Fibroblast of mammary gland (primary cell): Measurements from ENCODE around the gene NUDT4B.
"Not testable (repeated sequence)": the region's sequence is repeated elsewhere in the genome, so short reads cannot be mapped to it uniquely, and the experiment has no call there.

Experiments used
- DNase-seq: peaks from one replicate; pipeline ENCODE4 v3.0.0-alpha.2; 2010; ENCODE audit warnings: low read depth
- H3K4me3 ChIP-seq: 2 replicates; pipeline ENCODE4 v1.5.1; 2011; ENCODE audit warnings: low read depth, mild to moderate bottlenecking, low read length, moderate library complexity; ENCODE audit not compliant: control insufficient read depth

The NUDT4B gene

GRCh38 chr1:148733585-148734310 is 14.8 kb upstream of the NUDT4B start:
- DNase-seq, H3K4me3 ChIP-seq: not testable (repeated sequence)

GRCh38 chr1:148734311-148734662 is 14.3 kb upstream of the NUDT4B start:
- not testable (repeated sequence) for DNase-seq, H3K4me3 ChIP-seq

- not testable (repeated sequence) for DNase-seq, H3K4me3 ChIP-seq
These were observed 13.0 kb upstream of the NUDT4B start for GRCh38 chr1:148735538-148735937.

- not testable (repeated sequence) for DNase-seq, H3K4me3 ChIP-seq
These were observed 9.9 kb upstream of the NUDT4B start for GRCh38 chr1:148738667-148739066.

- not testable (repeated sequence) for DNase-seq, H3K4me3 ChIP-seq
These were observed 5.4 kb upstream of the NUDT4B start for GRCh38 chr1:148743200-148743599.

- DNase-seq, H3K4me3 ChIP-seq: not testable (repeated sequence)
These were observed 4.6 kb upstream of the NUDT4B start for GRCh38 chr1:148743726-148744720.

GRCh38 chr1:148749335-148749681 is 734 bp downstream of the NUDT4B start:
- not testable (repeated sequence) for H3K4me3 ChIP-seq

GRCh38 chr1:148756231-148756630 is 7.7 kb downstream of the NUDT4B start:
- H3K4me3 ChIP-seq, result not testable (repeated sequence)

More at GRCh38 chr1:148749335-148749681, 734 bp downstream of the NUDT4B start:
- not testable (repeated sequence) for DNase-seq

GRCh38 chr1:148757446-148757845 is 8.9 kb downstream of the NUDT4B start:
- not testable (repeated sequence) for DNase-seq, H3K4me3 ChIP-seq

More at GRCh38 chr1:148756231-148756630, 7.7 kb downstream of the NUDT4B start:
- DNase-seq, result not testable (repeated sequence)

GRCh38 chr1:148758412-148758811 is 9.8 kb downstream of the NUDT4B start:
- not testable (repeated sequence) for H3K4me3 ChIP-seq, DNase-seq

GRCh38 chr1:148758925-148759324 is 10.4 kb downstream of the NUDT4B start:
- not testable (repeated sequence) for DNase-seq, H3K4me3 ChIP-seq

- not testable (repeated sequence) for H3K4me3 ChIP-seq, DNase-seq
These were observed 11.2 kb downstream of the NUDT4B start for GRCh38 chr1:148759749-148760148.

GRCh38 chr1:148760206-148760605 is 11.6 kb downstream of the NUDT4B start:
- not testable (repeated sequence) for H3K4me3 ChIP-seq, DNase-seq

- H3K4me3 ChIP-seq, DNase-seq: not testable (repeated sequence)
These were observed 12.8 kb downstream of the NUDT4B start for GRCh38 chr1:148761360-148761759.

GRCh38 chr1:148765238-148766019 is 16.9 kb downstream of the NUDT4B start:
- not testable (repeated sequence) for DNase-seq, H3K4me3 ChIP-seq

GRCh38 chr1:148768541-148768940 is 20.0 kb downstream of the NUDT4B start:
- DNase-seq, H3K4me3 ChIP-seq: not testable (repeated sequence)

GRCh38 chr1:148769495-148769894 is 20.9 kb downstream of the NUDT4B start:
- not testable (repeated sequence) for H3K4me3 ChIP-seq, DNase-seq

GRCh38 chr1:148773690-148774089 is 25.1 kb downstream of the NUDT4B start:
- not testable (repeated sequence) for H3K4me3 ChIP-seq

More at GRCh38 chr1:148773690-148774089, 25.1 kb downstream of the NUDT4B start:
- DNase-seq, result not testable (repeated sequence)
